Caco-2 (cell line): ENCODE data around the gene CST4. TPM values are rescaled to one million over a fixed set of nuclear protein-coding genes. Genes with fewer than 3 reads are reported as not detected.

Experiments
- BruUV-seq: library from RNA; stranded (reverse); fragments of 400-500 nt; replicated peaks from 2 replicates; lab custom pipeline; 2021; lab: Mats Ljungman, UMichigan
- CTCF ChIA-PET: fragments of 300-600 bp; sonication (Branson Sonifier 250); formaldehyde crosslinking; loops from one replicate; lab custom pipeline; 2022; ENCODE audit warnings: antibody characterized with exemption; lab: Charles Lee
- POLR2A ChIA-PET: fragments of 300-600 bp; sonication (Branson Sonifier 250); formaldehyde crosslinking; loops from one replicate; lab custom pipeline; 2022; ENCODE audit warnings: antibody characterized with exemption; lab: Charles Lee
- DNase-seq, 2 experiments: peaks; one replicate each; pipeline versions ENCODE4 v3.0.0 to v3.0.0-alpha.2; 2020 to 2022
- H3K27me3 ChIP-seq: replicated peaks from 2 replicates; pipeline ENCODE4 v1.6.0; 2011; ENCODE audit warnings: low read length; ENCODE audit not compliant: control insufficient read depth, insufficient read depth
- H3K36me3 ChIP-seq: 2 replicates; pipeline ENCODE4 v1.5.1; 2011; ENCODE audit warnings: low read length; ENCODE audit not compliant: control insufficient read depth, insufficient read depth
- H3K4me1 ChIP-seq: fragments of 250-450 bp; sonication (Bioruptor Pico); 2 replicates; pipeline ENCODE4 v1.5.1; 2020; ENCODE audit warnings: mild to moderate bottlenecking
- H3K4me3 ChIP-seq: 2 replicates; pipeline ENCODE4 v1.5.1; 2011; ENCODE audit warnings: low read depth, mild to moderate bottlenecking, control low read depth, low read length
- H3K9me3 ChIP-seq: fragments of 250-450 bp; sonication (Bioruptor Pico); 2 replicates; pipeline ENCODE4 v1.5.1; 2020; ENCODE audit warnings: mild to moderate bottlenecking, moderate library complexity
- H3K27ac Mint-ChIP-seq: one replicate; pipeline ENCODE4 v1.8.0; 2022; ENCODE audit warnings: mixed read lengths; ENCODE audit not compliant: unreplicated experiment
- H3K27me3 Mint-ChIP-seq: one replicate; pipeline ENCODE4 v1.8.0; 2022; ENCODE audit warnings: mixed read lengths; ENCODE audit not compliant: insufficient read depth, unreplicated experiment
- H3K36me3 Mint-ChIP-seq: one replicate; pipeline ENCODE4 v1.8.0; 2022; ENCODE audit warnings: mild to moderate bottlenecking, mixed read lengths; ENCODE audit not compliant: insufficient read depth, unreplicated experiment
- H3K4me1 Mint-ChIP-seq: one replicate; pipeline ENCODE4 v1.8.0; 2022; ENCODE audit warnings: low read depth, mixed read lengths; ENCODE audit not compliant: unreplicated experiment
- H3K4me3 Mint-ChIP-seq: one replicate; pipeline ENCODE4 v1.8.0; 2022; ENCODE audit warnings: mild to moderate bottlenecking, moderate library complexity, mixed read lengths; ENCODE audit not compliant: unreplicated experiment
- H3K9me3 Mint-ChIP-seq: one replicate; pipeline ENCODE4 v1.8.0; 2022; ENCODE audit warnings: mixed read lengths; ENCODE audit not compliant: unreplicated experiment
- CTCF ChIP-seq, 2 experiments: fragments of 200-600 bp in 1 of 2; IDR thresholded peaks; 1 replicate in 1 of 2; 2 replicates in 1 of 2; pipeline versions ENCODE4 v1.5.1 to v1.8.0; 2011 to 2022; ENCODE audit warnings: antibody characterized with exemption in 1 of 2, control low read depth in 1 of 2, inconsistent platforms in 1 of 2, low read depth in 1 of 2, low read length in 1 of 2, mild to moderate bottlenecking in 1 of 2, moderate library complexity in 1 of 2; ENCODE audit not compliant: insufficient read depth in 1 of 2, severe bottlenecking in 1 of 2, unreplicated experiment in 1 of 2
- intact Hi-C: fragments of 100-400 bp; cut with micrococcal nuclease; formaldehyde crosslinking; loops from one replicate; pipeline ENCODE4 v1.10.0; 2022; ENCODE audit not compliant: unreplicated experiment
- total RNA-seq: library from RNA; stranded (reverse); gene quantifications from 2 replicates; pipeline ENCODE4 v1.2.3, GENCODE V29; 2022

CST4 gene
- total RNA-seq, 1 experiment from 2014 or later, result 4.2 TPM

GRCh38 chr20:23641936-23642751, 46.7 kb downstream of the CST4 start:
- Mint-ChIP-seq H3K27me3 (no peaks in the 10 kb centered on the region), H3K36me3 (peaks cover 3% of the 10 kb centered on the region), H3K4me1 (peaks cover 7% of the 10 kb centered on the region), H3K9me3 (no peaks in the 10 kb centered on the region), H3K27ac (no peak overlapping the region), H3K4me3 (no peak overlapping the region)
- CTCF ChIA-PET, result no interaction called here
- TF ChIP-seq CTCF (IDR thresholded peaks at IDR 0.05; ENCODE audit: insufficient read depth in 1 of 2, low read depth in 1 of 2, low read length in 1 of 2, severe bottlenecking in 1 of 2, unreplicated experiment in 1 of 2), result no peak
- Histone ChIP-seq H3K4me3 (no peak overlapping the region), H3K27me3 (no peaks in the 10 kb centered on the region), H3K9me3 (no peaks in the 10 kb centered on the region), H3K36me3 (no peaks in the 10 kb centered on the region), H3K4me1 (peaks cover 14% of the 10 kb centered on the region)
- intact Hi-C loops, result no loop called here
- POLR2A ChIA-PET, result no interaction called here
- no peak for DNase-seq
- BruUV-seq, result no TSS peak

GRCh38 chr20:23640671-23641667, 47.9 kb downstream of the CST4 start:
- H3K27me3 Mint-ChIP-seq, result no peaks in the 10 kb centered on the region
- Histone ChIP-seq H3K27me3 (no peaks in the 10 kb centered on the region), H3K4me3 (no peak overlapping the region), H3K4me1 (peaks cover 24% of the 10 kb centered on the region), H3K9me3 (no peaks in the 10 kb centered on the region), H3K36me3 (no peaks in the 10 kb centered on the region)
- ChIA-PET POLR2A (no interaction called here), CTCF (no interaction called here)
- H3K4me1 Mint-ChIP-seq, result peaks cover 7% of the 10 kb centered on the region
- peaks cover 15% of the 10 kb centered on the region for H3K36me3 Mint-ChIP-seq
- no peak for DNase-seq
- no peaks in the 10 kb centered on the region for H3K9me3 Mint-ChIP-seq
- no peak overlapping the region for H3K27ac Mint-ChIP-seq
- no peak overlapping the region for H3K4me3 Mint-ChIP-seq
- TF ChIP-seq CTCF (IDR thresholded peaks at IDR 0.05; ENCODE audit: insufficient read depth in 1 of 2, low read depth in 1 of 2, low read length in 1 of 2, severe bottlenecking in 1 of 2, unreplicated experiment in 1 of 2), result no peak
- intact Hi-C loops, result no loop called here
- BruUV-seq, result no TSS peak

GRCh38 chr20:23640018-23640601, 48.7 kb downstream of the CST4 start:
- no peak for DNase-seq
- Mint-ChIP-seq H3K9me3 (no peaks in the 10 kb centered on the region), H3K4me3 (no peak overlapping the region), H3K36me3 (peaks cover 20% of the 10 kb centered on the region), H3K27me3 (no peaks in the 10 kb centered on the region), H3K27ac (no peak overlapping the region), H3K4me1 (peaks cover 7% of the 10 kb centered on the region)
- Histone ChIP-seq H3K4me3 (no peak overlapping the region), H3K27me3 (no peaks in the 10 kb centered on the region), H3K9me3 (no peaks in the 10 kb centered on the region), H3K4me1 (peaks cover 33% of the 10 kb centered on the region), H3K36me3 (no peaks in the 10 kb centered on the region)
- BruUV-seq, result no TSS peak
- ChIA-PET CTCF (no interaction called here), POLR2A (no interaction called here)
- TF ChIP-seq CTCF (IDR thresholded peaks at IDR 0.05; ENCODE audit: insufficient read depth in 1 of 2, low read depth in 1 of 2, low read length in 1 of 2, severe bottlenecking in 1 of 2, unreplicated experiment in 1 of 2), result no peak
- intact Hi-C loops, result no loop called here
